ENCODE data around the gene EML1.

EML1 gene, protein sequence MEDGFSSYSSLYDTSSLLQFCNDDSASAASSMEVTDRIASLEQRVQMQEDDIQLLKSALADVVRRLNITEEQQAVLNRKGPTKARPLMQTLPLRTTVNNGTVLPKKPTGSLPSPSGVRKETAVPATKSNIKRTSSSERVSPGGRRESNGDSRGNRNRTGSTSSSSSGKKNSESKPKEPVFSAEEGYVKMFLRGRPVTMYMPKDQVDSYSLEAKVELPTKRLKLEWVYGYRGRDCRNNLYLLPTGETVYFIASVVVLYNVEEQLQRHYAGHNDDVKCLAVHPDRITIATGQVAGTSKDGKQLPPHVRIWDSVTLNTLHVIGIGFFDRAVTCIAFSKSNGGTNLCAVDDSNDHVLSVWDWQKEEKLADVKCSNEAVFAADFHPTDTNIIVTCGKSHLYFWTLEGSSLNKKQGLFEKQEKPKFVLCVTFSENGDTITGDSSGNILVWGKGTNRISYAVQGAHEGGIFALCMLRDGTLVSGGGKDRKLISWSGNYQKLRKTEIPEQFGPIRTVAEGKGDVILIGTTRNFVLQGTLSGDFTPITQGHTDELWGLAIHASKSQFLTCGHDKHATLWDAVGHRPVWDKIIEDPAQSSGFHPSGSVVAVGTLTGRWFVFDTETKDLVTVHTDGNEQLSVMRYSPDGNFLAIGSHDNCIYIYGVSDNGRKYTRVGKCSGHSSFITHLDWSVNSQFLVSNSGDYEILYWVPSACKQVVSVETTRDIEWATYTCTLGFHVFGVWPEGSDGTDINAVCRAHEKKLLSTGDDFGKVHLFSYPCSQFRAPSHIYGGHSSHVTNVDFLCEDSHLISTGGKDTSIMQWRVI

DNA sequence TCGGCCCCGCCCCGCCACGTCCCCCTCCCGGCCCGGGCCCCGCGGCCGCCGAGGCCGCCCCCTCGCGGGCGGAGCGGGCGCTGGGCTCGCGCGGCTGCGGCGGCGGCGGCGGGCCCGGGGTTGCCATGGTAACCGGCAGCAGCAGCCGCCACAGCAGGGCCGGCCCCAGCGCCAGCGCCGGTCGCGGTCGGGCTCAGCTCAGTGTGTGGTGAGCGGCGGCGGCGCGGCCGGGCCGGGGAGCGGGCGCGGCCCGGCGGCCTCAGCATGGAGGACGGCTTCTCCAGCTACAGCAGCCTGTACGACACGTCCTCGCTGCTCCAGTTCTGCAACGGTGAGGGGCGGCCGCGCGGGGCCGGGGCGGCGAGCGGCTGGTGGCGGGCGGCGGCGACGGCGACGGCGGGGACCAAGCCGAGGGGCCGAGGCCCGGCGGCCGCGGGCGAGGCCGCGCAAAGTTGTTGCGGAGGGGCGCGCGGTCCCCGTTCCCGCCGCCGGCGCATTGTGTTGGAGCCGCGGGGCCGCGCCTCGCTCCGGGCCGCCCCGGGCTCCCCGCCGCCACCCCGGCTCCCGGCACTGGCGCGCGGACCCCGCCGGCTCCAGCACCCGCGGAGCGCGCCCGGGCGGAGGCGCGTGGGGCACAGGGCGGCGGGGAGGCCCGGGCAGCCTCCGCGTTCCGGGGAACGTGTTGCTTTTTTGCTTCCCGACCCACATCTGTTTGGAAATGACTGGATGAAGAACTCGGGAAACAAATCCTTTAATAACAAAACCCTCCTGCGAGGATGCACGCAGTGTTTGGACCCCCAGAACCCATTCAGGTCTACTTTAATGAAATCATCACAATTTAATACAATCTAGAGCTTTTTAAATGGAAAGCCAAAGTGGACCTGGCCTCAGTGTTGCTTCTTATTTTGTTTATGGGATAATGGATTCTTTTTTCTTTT, at the start of gene EML1:
EML1 (plus strand) TSS at position 201 of the 938 bp plus-strand sequence; CDS start at position 265, 64 bp downstream.
- peak; percentile 83 for DNase-seq

DNA sequence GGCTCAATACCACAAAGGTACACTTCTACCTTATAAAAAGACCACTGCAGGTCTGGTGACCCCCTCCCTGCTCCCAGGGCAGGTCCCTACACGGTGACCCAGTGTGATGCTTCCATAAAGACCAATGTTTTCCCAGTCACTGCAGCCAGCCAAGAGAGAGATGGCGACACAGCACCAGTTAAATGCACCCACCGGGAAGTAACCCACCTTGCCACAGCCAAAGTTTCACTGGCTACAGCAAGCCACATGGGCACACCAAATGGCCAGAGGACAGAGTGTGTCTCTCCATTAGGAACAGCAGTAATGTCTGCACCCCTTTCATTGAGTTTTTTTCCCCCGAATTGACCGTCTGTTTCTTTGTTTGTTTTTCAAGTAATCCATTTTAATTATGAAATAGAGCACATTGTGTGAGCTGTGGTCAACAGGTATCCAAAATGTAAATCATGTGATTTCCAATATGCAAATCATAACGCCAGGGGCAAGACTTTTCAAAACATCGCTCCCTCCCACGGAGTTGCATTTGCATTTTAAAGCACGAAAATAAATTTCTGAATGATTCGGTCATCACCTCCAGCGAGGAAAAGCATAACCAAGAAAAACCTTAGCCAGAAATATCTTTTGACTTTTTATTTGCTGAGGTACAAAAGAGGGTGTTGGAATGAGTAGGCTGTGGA, 48.9 kb upstream of the EML1 start:
- DNase-seq, result no peak

- DNase-seq, result no peak
Observed at GRCh38 chr14:99744873-99745224, 48.4 kb upstream of the EML1 start.

- DNase-seq, result no peak
Observed at GRCh38 chr14:99745307-99745951, 47.8 kb upstream of the EML1 start.

DNA sequence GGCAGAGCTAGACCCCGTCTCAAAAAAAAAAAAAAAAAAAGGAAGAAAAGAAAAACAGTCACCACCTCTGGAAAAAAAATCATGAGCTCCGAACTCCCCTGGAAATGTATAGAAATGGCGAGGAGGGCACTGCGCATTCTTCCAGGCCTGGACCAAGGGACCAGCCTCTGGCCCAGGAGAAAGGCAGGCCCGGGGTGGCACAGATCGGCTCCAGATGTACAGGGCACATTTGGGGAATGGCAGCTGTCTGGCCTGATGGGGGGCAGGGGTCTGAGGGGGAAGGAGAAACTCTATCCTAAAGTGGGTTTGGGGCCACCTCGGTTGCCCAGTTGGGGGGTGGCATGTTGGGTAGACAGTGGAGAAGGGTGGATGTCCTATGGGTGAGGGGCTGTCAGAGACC, 46.0 kb upstream of the EML1 start:
- no peak for DNase-seq

- no peak for DNase-seq
Observed at GRCh38 chr14:99747582-99748330, 45.5 kb upstream of the EML1 start.

- no peak for DNase-seq
Observed at GRCh38 chr14:99748529-99748928, 44.7 kb upstream of the EML1 start.

DNA sequence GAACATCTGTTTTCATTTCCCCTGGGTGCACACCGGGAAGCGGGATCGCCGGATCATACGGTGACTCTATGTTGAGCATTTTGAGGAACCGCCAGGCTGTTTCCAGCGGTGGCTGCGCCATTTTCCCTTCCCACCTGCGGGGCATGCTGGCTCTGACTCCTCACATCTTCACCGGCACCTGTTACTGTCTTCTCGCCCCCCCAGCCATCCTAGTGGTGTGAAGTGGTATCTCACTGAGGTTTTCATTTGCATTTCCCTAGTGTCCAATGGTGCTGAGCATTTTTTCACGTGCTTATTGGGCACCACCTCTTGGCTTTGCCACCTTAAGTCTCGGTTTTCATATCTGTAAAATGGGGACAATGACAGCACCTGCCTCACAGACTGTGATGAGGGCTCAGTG, 44.1 kb upstream of the EML1 start:
- no peak for DNase-seq

- DNase-seq, result no peak
Observed at GRCh38 chr14:99749763-99750715, 43.2 kb upstream of the EML1 start.

DNA sequence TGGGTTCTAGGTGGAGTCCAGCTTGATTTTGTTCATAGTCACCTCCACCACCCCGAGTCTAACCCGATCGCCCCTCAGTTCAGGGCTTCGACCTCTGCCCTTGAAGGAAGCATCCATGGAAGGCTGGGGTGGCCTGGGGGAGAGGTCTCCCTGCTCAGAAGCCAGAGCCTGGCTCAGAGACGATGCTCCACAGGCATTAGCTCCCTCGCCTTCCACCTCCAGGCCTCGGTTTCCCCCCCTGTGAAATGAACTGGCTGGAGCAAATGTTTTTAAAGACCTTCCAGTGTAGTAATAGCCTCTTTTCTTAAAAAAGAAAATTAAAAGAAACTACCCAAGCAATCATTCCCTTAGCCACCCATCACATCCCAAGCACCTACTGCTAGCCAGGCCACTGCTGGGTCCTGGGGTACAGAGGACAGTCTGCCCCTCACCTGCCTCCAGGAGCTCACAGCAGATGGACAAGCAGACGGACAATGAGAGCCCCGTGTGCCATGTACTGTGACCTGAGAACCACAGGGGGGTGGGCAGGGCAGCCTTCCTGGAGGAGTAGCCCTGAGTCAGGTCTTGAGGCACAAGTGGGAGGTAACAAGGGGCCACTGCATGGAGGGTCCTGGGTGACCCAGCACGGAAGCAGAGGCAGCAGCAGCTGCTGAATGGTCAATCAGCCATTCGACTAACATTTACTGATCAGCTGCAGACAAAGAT, 42.3 kb upstream of the EML1 start:
- DNase-seq, result no peak

DNA sequence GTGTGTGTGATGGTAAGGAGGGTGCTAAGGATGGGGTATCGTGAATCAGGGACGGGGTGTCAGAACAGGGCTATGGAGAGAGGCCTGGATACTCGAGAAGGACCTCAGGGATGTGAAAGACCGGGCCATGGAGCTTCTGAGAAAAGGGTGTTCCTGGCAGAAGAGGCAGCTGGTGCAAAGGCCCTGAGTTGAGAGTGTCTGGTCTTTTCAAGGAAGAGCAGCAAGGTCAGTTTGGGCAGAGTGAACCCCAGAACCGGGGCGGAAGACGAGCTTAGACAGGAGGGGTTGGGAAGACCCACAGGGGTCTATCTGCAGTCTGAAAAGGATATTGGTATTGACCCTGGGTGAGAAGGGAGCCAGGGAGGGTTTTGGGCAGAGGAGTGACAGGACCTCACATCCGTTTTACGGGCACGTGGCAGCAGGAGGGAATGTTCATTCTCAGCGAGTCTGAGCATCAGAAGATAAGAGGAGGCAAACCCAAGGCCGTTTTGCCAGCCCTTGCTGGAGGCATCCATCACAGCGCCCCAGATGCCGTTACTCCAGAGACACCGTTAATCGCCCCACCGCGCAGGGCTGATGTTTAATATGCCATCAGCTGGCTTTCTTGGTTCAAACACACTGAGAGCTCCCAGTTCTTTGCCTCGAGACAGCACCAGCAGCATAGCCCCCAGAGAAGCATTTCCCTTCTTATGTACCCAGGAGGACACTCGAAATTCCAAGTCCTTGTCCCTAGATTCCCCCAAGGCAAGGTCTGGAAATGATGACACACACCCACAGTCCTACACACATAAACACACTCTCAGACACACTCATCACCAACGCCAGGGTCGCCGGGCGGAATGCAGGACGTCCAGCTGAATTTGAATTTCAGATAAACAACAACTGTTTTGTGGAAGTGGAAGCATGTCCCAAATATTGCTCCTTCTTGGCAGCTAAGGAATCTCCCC, 41.4 kb upstream of the EML1 start:
- no peak for DNase-seq

- no peak for DNase-seq
Observed at GRCh38 chr14:99752486-99753121, 40.6 kb upstream of the EML1 start.

GRCh38 chr14:99753225-99754140, 39.7 kb upstream of the EML1 start:
- DNase-seq, result no peak

DNA sequence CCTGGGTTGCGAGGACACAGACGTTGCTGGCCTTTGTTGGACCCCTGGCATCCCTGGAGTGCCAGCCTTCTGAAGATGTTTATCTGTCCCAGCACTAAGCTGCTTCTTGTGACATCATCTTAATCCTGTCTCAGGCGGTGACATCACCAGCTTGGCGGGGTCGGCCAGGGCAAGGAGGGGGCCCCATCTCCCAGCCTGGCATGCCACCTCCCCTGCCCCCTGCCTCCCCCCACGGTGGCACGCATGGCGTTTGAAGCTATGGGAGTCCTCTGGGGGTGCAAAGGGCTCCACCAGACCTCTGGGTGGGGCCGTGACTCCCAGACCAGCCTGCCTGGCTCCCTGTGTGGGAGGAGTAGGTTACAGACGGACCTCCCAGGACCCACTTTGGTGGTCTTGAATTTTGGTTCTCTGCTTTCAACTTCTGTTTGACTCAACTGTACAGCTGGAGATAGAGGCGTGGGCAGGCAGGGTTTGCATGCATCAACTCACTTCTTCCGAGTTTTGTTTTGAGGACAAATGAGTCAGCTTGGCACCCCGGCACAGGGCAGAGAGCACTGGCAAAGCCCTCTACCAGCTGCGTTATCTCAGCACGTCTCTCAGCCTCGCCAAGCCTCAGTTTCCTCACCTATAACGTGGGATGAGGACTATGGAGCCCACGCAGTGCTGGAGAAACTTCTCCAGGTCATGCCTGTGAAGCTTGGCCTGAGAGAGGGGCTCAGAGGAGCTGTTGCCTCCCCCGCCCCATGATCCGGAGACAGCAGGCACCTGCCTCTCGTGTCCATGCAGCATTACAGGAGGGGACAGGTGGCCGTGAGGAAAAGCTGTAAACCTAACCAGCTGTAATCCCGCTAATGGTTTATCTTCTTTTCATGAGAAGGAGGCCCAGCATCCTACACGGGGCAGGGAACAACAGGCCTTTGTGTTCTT, 38.8 kb upstream of the EML1 start:
- no peak for DNase-seq

- no peak for DNase-seq
Observed at GRCh38 chr14:99755068-99755405, 38.2 kb upstream of the EML1 start.

Data from CD4-positive, alpha-beta T cell treated with Interleukin-12 subunit alpha and Interleukin-12 subunit beta, for 1 hour (primary cell).